MM.1S (cell line): ENCODE results near the gene NPTX1.

ENCODE experiments used
- DNase-seq: peaks from one replicate; pipeline ENCODE4 v3.0.0-alpha.2; 2015
- H2AFZ ChIP-seq: fragments of 300-600 bp; sonication (generic); 2 replicates; pipeline ENCODE4 v1.6.0; 2016; ENCODE audit warnings: antibody characterized with exemption, low read length
- H3F3A ChIP-seq: fragments of 300-600 bp; sonication (generic); 2 replicates; pipeline ENCODE4 v1.6.1; 2016; ENCODE audit warnings: mild to moderate bottlenecking, antibody characterized with exemption, low read length, moderate library complexity, mixed read lengths; ENCODE audit not compliant: insufficient read depth
- H3K27ac ChIP-seq: fragments of 300-600 bp; sonication (generic); 2 replicates; pipeline ENCODE4 v1.5.1; 2016; ENCODE audit warnings: mild to moderate bottlenecking, low read length
- H3K27me3 ChIP-seq: fragments of 300-600 bp; sonication (generic); replicated peaks from 2 replicates; pipeline ENCODE4 v1.6.0; 2016; ENCODE audit warnings: low read length; ENCODE audit not compliant: insufficient read depth
- H3K36me3 ChIP-seq: fragments of 300-600 bp; sonication (generic); replicated peaks from 2 replicates; pipeline ENCODE4 v1.6.1; 2016; ENCODE audit warnings: mild to moderate bottlenecking, low read length, mixed read lengths; ENCODE audit not compliant: insufficient read depth
- H3K4me1 ChIP-seq: fragments of 300-600 bp; sonication (generic); 2 replicates; pipeline ENCODE4 v1.6.1; 2016; ENCODE audit warnings: low read length, mixed read lengths
- H3K4me2 ChIP-seq: fragments of 300-600 bp; sonication (generic); 2 replicates; pipeline ENCODE4 v1.6.0; 2016; ENCODE audit warnings: low read depth, low read length
- H3K4me3 ChIP-seq: fragments of 300-600 bp; sonication (generic); 2 replicates; pipeline ENCODE4 v1.5.1; 2016; ENCODE audit warnings: low read length, mixed read lengths
- H3K79me2 ChIP-seq: fragments of 300-600 bp; sonication (generic); 2 replicates; pipeline ENCODE4 v1.6.1; 2016; ENCODE audit warnings: mixed run types, low read length, mixed read lengths
- H3K9ac ChIP-seq: fragments of 300-600 bp; sonication (generic); 2 replicates; pipeline ENCODE4 v1.6.1; 2016; ENCODE audit warnings: low read length, mixed read lengths
- H3K9me2 ChIP-seq: fragments of 300-600 bp; sonication (generic); replicated peaks from 2 replicates; pipeline ENCODE4 v1.6.1; 2016; ENCODE audit warnings: mild to moderate bottlenecking, low read length, mixed read lengths; ENCODE audit not compliant: insufficient read depth
- H3K9me3 ChIP-seq: fragments of 300-600 bp; sonication (generic); replicated peaks from 2 replicates; pipeline ENCODE4 v1.6.1; 2016; ENCODE audit warnings: mild to moderate bottlenecking, low read length, mixed read lengths; ENCODE audit not compliant: insufficient read depth
- H4K20me1 ChIP-seq: fragments of 300-600 bp; sonication (generic); 2 replicates; pipeline ENCODE4 v1.6.1; 2016; ENCODE audit warnings: mild to moderate bottlenecking, low read length, moderate library complexity, mixed read lengths; ENCODE audit not compliant: insufficient read depth
- EZH2 ChIP-seq: fragments of 300-600 bp; sonication (generic); optimal IDR thresholded peaks from 2 replicates; pipeline ENCODE3; 2017; ENCODE audit warnings: low read depth, mild to moderate bottlenecking, antibody characterized with exemption, low read length, mixed read lengths
- EZH2phosphoT487 ChIP-seq: fragments of 300-600 bp; sonication (generic); IDR thresholded peaks from 2 replicates; pipeline ENCODE4 v1.6.1; 2018; ENCODE audit warnings: antibody characterized with exemption, low read length
- TF ChIP-seq, protein P1 (sequence below): fragments of 300-600 bp; sonication (generic); IDR thresholded peaks from 2 replicates; pipeline ENCODE4 v1.5.1; 2016; ENCODE audit warnings: antibody characterized with exemption, low read length, mixed read lengths

Gene NPTX1

DNA sequence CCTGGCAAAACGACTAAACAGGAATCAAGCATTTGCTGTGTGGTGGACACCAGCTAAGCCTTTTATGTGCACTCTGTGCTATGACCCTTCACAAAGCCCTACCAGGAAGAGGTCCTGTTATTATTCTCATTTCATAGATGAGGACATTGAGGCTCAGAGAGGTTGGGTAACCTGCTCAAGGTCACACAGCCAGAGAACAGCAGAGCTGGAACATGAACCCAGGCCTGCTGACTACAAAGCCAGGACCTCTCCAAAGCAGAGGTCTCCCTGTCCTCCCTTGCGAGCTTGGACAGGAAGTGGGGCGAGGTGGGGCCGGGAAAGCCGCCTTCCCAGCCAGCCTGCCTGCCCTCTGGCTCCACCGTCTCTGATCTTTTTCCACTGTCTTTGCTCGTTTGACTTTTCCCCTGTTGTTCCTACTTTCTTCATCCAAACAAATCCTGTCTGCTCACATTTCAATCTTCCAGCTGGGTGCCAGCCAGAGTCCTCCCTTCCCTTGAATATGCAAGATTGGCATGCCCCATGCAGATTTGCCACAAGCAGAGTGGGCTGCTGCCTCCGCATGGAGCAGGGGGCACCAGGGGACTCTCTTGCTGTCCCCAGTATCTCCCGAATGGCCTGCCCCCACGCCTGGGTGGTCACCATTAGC, 44.5 kb upstream of the NPTX1 start:
- H4K20me1 ChIP-seq, result no peaks in the 10 kb centered on the region
- no peak overlapping the region for H3K4me2 ChIP-seq
- TF ChIP-seq EZH2phosphoT487 (no peak), EZH2 (no peak)
- TF ChIP-seq, protein P1, sequence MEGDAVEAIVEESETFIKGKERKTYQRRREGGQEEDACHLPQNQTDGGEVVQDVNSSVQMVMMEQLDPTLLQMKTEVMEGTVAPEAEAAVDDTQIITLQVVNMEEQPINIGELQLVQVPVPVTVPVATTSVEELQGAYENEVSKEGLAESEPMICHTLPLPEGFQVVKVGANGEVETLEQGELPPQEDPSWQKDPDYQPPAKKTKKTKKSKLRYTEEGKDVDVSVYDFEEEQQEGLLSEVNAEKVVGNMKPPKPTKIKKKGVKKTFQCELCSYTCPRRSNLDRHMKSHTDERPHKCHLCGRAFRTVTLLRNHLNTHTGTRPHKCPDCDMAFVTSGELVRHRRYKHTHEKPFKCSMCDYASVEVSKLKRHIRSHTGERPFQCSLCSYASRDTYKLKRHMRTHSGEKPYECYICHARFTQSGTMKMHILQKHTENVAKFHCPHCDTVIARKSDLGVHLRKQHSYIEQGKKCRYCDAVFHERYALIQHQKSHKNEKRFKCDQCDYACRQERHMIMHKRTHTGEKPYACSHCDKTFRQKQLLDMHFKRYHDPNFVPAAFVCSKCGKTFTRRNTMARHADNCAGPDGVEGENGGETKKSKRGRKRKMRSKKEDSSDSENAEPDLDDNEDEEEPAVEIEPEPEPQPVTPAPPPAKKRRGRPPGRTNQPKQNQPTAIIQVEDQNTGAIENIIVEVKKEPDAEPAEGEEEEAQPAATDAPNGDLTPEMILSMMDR, result no peak
- peaks cover 96% of the 10 kb centered on the region for H3K27me3 ChIP-seq
- H3K4me3 ChIP-seq, result no peak overlapping the region
- H3K4me1 ChIP-seq, result no peaks in the 10 kb centered on the region
- no peak overlapping the region for H3K9ac ChIP-seq
- no peak for DNase-seq
- no peaks in the 10 kb centered on the region for H3K79me2 ChIP-seq
- no peaks in the 10 kb centered on the region for H3K36me3 ChIP-seq
- no peaks in the 10 kb centered on the region for H3K9me3 ChIP-seq
- H3K9me2 ChIP-seq, result no peaks in the 10 kb centered on the region
- H3F3A ChIP-seq, result no peaks in the 10 kb centered on the region
- no peak overlapping the region for H3K27ac ChIP-seq
- H2AFZ ChIP-seq, result no peak overlapping the region

DNA sequence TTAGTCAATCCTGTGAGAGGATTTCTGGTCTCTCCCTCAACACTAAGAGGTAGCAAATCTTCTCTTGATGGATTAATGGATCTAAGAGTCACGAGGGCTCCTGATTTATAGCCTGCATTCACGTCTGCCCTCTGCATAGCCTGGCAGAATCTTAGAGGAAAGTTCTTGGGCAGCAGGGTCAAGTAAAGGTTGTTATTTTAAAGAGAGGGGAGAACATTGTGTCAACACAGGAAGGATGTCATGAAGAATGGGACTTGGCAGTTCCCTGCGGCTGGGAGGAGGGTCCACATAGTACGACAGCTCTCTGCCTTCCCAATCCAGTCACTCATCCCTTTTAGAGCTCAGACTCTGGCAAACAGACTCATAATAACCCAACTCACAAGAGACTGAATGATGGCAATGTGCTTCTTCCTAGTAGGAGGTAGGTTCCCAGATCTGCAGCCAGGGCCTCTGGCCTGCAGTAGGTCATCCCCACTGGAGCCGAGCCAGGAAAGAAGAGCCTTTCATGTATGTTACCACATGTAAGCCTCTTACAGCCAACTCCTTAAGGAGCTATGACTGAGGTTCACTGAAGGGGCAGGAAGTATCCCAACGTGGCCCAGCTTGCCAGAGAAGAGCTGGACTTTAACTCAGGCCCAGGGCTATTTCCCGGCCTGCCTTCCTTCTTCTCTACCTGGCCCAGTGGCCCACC, 42.8 kb upstream of the NPTX1 start:
- Histone ChIP-seq H3K27me3 (peaks cover 94% of the 10 kb centered on the region), H3K36me3 (no peaks in the 10 kb centered on the region), H3K79me2 (no peaks in the 10 kb centered on the region), H4K20me1 (no peaks in the 10 kb centered on the region), H3F3A (no peaks in the 10 kb centered on the region), H3K9me2 (no peaks in the 10 kb centered on the region), H3K9ac (no peak overlapping the region), H3K27ac (no peak overlapping the region), H3K4me3 (no peak overlapping the region), H3K9me3 (no peaks in the 10 kb centered on the region), H3K4me1 (no peaks in the 10 kb centered on the region), H3K4me2 (no peak overlapping the region), H2AFZ (no peak overlapping the region)
- DNase-seq, result no peak
- no peak for TF ChIP-seq EZH2phosphoT487
- TF ChIP-seq EZH2, result no peak
- TF ChIP-seq, protein P1, result no peak

DNA sequence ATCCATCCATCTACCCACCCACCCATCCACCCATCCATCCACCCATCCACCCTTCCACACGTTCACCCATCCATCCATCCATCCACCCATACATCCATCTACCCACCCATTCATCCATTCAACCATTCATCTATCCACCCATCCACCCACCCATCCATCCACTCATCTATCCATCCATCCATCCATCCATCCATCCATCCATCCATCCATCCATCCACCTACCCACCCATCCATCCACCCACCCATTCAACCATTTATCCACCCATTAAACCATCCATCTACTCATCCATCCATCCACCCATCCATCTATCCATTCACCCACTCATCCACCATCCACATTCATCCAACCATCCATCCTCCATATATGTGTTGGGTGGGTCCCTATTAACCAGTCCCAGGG, 42.0 kb upstream of the NPTX1 start:
- DNase-seq, result no peak
- Histone ChIP-seq H3K9me2 (no peaks in the 10 kb centered on the region), H3K4me2 (no peak overlapping the region), H3K9me3 (no peaks in the 10 kb centered on the region), H3K4me1 (no peaks in the 10 kb centered on the region), H3K27me3 (peaks cover 92% of the 10 kb centered on the region), H3K9ac (no peak overlapping the region), H3F3A (no peaks in the 10 kb centered on the region), H3K79me2 (no peaks in the 10 kb centered on the region), H3K27ac (no peak overlapping the region), H3K4me3 (no peak overlapping the region), H3K36me3 (no peaks in the 10 kb centered on the region), H4K20me1 (no peaks in the 10 kb centered on the region), H2AFZ (no peak overlapping the region)
- TF ChIP-seq EZH2 (no peak), EZH2phosphoT487 (no peak)
- TF ChIP-seq, protein P1, result no peak
